HepG2 (cell line): ENCODE results near the gene KCNJ5. TPM values are rescaled to one million over a fixed set of nuclear protein-coding genes. Genes with fewer than 3 reads are reported as not detected.

Experiments
- ATAC-seq: fragments of 200-7000 bp; cut with Tn5 transposase; 3 replicates; pipeline ENCODE4 v1.9.1; 2020; ENCODE audit warnings: mild to moderate bottlenecking, moderate library complexity
- BruUV-seq: library from RNA; stranded (reverse); fragments of 400-500 nt; replicated peaks from 2 replicates; lab custom pipeline; 2021; lab: Mats Ljungman, UMichigan
- CTCF ChIA-PET: fragments of 300-600 bp; formaldehyde crosslinking; extraction: SDS; loops from one replicate; lab custom pipeline; 2021; ENCODE audit warnings: low total read pairs, inconsistent platforms, low intra/inter-chr PET ratio; lab: Yijun Ruan, JAX
- POLR2A ChIA-PET: fragments of 350-600 bp; sonication (Branson Sonifier 250); formaldehyde crosslinking; loops from one replicate; lab custom pipeline; 2020; ENCODE audit warnings: antibody characterized with exemption, inconsistent platforms; lab: Yijun Ruan, JAX
- DNase-seq: peaks from one replicate; pipeline ENCODE4 v3.0.0-alpha.2; 2015; ENCODE audit warnings: low spot score
- FAIRE-seq: peaks from 3 replicates; lab custom pipeline; 2011; peaks lifted over from hg19 to GRCh38; lab: Jason Lieb, UNC
- H2AFZ ChIP-seq: one replicate; pipeline ENCODE4 v1.6.1; 2011; ENCODE audit warnings: low read length, inconsistent platforms
- H3K27ac ChIP-seq: fragments of 300-600 bp; 3 replicates; pipeline ENCODE4 v1.8.0; 2011; ENCODE audit warnings: mixed run types, mild to moderate bottlenecking, mixed read lengths, low read length, inconsistent platforms; ENCODE audit not compliant: insufficient read depth; ENCODE audit errors: extremely low read length
- H3K27me3 ChIP-seq, 2 experiments: fragments of 200-600 bp in 1 of 2; 2 replicates in 1 of 2; 3 replicates in 1 of 2; pipeline versions ENCODE4 v1.6.0 to v1.8.0; 2011; ENCODE audit warnings: low read length in 2 of 2, mild to moderate bottlenecking in 2 of 2, moderate library complexity in 2 of 2, inconsistent platforms in 1 of 2; ENCODE audit not compliant: insufficient read depth in 2 of 2, control insufficient read depth in 1 of 2
- H3K36me3 ChIP-seq, 2 experiments: fragments of 200-600 bp in 1 of 2; replicated peaks in 1 of 2; 2 replicates in 1 of 2; 3 replicates in 1 of 2; pipeline versions ENCODE4 v1.5.1 to v1.8.0; 2011; ENCODE audit warnings: low read length in 2 of 2, inconsistent platforms in 1 of 2; ENCODE audit not compliant: insufficient read depth in 2 of 2, control insufficient read depth in 1 of 2
- H3K4me1 ChIP-seq: 2 replicates; pipeline ENCODE4 v1.5.1; 2012; ENCODE audit warnings: low read length, inconsistent platforms; ENCODE audit not compliant: insufficient read depth
- H3K4me2 ChIP-seq: 2 replicates; pipeline ENCODE4 v1.6.0; 2011; ENCODE audit warnings: low read depth, low read length, inconsistent platforms
- H3K4me3 ChIP-seq, 3 experiments: fragments of 200-600 bp in 1 of 3; sonication (generic), shearing (Covaris generic) in 1 of 3; replicated peaks in 1 of 3; 2 replicates each; pipeline ENCODE4 v1.5.1; 2011 to 2016; ENCODE audit warnings: low read length in 3 of 3, inconsistent platforms in 2 of 3, low read depth in 2 of 3, mild to moderate bottlenecking in 2 of 3, control low read depth in 1 of 3, mixed read lengths in 1 of 3; ENCODE audit not compliant: insufficient read depth in 1 of 3
- H3K79me2 ChIP-seq: one replicate; pipeline ENCODE4 v1.6.1; 2011; ENCODE audit warnings: low read length, inconsistent platforms; ENCODE audit not compliant: insufficient read depth
- H3K9ac ChIP-seq: 2 replicates; pipeline ENCODE4 v1.6.0; 2011; ENCODE audit warnings: mild to moderate bottlenecking, low read depth, low read length, inconsistent platforms; ENCODE audit not compliant: insufficient read depth
- H3K9me3 ChIP-seq: 2 replicates; pipeline ENCODE4 v1.5.1; 2012; ENCODE audit warnings: mild to moderate bottlenecking, low read length
- H4K20me1 ChIP-seq: 2 replicates; pipeline ENCODE4 v1.6.0; 2011; ENCODE audit warnings: inconsistent platforms, mild to moderate bottlenecking, low read length, moderate library complexity; ENCODE audit not compliant: insufficient read depth
- ARID4A ChIP-seq: sonication (generic); formaldehyde crosslinking; IDR thresholded peaks from 2 replicates; pipeline ENCODE4 v1.5.0; 2020; ENCODE audit warnings: mild to moderate bottlenecking, missing genetic modification reagents, borderline replicate concordance
- RARG ChIP-seq: sonication (generic); formaldehyde crosslinking; IDR thresholded peaks from 2 replicates; pipeline ENCODE4 v1.4.0; 2020; ENCODE audit warnings: low read depth, mild to moderate bottlenecking, missing genetic modification reagents
- SKI ChIP-seq: fragments of 450-650 bp; IDR thresholded peaks from one replicate; pipeline ENCODE4 v1.6.1; 2018; ENCODE audit warnings: mild to moderate bottlenecking; ENCODE audit not compliant: partially characterized antibody
- SRY ChIP-seq: sonication (generic); formaldehyde crosslinking; IDR thresholded peaks from 2 replicates; pipeline ENCODE4 v1.8.0; 2022; ENCODE audit warnings: mild to moderate bottlenecking, missing genetic modification reagents
- ZNF552 ChIP-seq: sonication (generic); formaldehyde crosslinking; IDR thresholded peaks from 2 replicates; pipeline ENCODE4 v1.9.0; 2022; ENCODE audit warnings: missing genetic modification reagents, mild to moderate bottlenecking, borderline replicate concordance
- ZNF614 ChIP-seq: IDR thresholded peaks from 2 replicates; pipeline ENCODE4 v1.6.1; 2018; ENCODE audit warnings: missing biosample characterization, missing genetic modification reagents, inconsistent platforms, borderline replicate concordance
- ZNF639 ChIP-seq: conservative IDR thresholded peaks from 2 replicates; pipeline ENCODE4 v1.6.1; 2018; ENCODE audit warnings: missing genetic modification reagents
- WGBS: methylation state at CpG from one replicate; pipeline ENCODE4 v1.1.6; 2017; ENCODE audit warnings: low lambda C conversion rate; 5-methylcytosine and 5-hydroxymethylcytosine counted together
- in situ Hi-C: cut with HindIII; loops from 2 replicates; pipeline ENCODE4 v1.10.0; 2017; ENCODE audit warnings: low pct_unique_long_range_greater_than_20kb; ENCODE audit not compliant: extremely low pct_ligation_motif_present
- intact Hi-C: fragments of 100-400 bp; cut with micrococcal nuclease; formaldehyde crosslinking; loops from one replicate; pipeline ENCODE4 v1.10.0; 2022; ENCODE audit not compliant: unreplicated experiment
- polyA plus RNA-seq, 8 experiments: library from polyadenylated mRNA; depleted of rRNA in 3 of 8; stranded (reverse) in 7 of 8; unstranded in 1 of 8; fragments of >200 nt; fragmentation: Illumina TruSeq in 4 of 8; extraction: Trizol in 4 of 8; gene quantifications; 2 replicates each; pipeline versions ENCODE4 v1.2.1 to v1.2.3, GENCODE V29; 2011 to 2016; ENCODE audit warnings: low read depth in 4 of 8, missing spikeins in 1 of 8, mixed read lengths in 1 of 8; ENCODE audit not compliant: insufficient read depth in 1 of 8
- total RNA-seq, 5 experiments: library from RNA; depleted of rRNA; stranded (reverse); fragments of >200 nt; fragmentation: Illumina TruSeq; extraction: Trizol; gene quantifications; 2 replicates each; pipeline ENCODE4 v1.2.3, GENCODE V29; 2016; ENCODE audit warnings: low read depth in 1 of 5

KCNJ5 gene
- total and polyA plus RNA-seq, 2 of the 13 experiments (the other 11 are each of a cell fraction or from before 2014, with no cell fraction given) = not detected

DNA sequence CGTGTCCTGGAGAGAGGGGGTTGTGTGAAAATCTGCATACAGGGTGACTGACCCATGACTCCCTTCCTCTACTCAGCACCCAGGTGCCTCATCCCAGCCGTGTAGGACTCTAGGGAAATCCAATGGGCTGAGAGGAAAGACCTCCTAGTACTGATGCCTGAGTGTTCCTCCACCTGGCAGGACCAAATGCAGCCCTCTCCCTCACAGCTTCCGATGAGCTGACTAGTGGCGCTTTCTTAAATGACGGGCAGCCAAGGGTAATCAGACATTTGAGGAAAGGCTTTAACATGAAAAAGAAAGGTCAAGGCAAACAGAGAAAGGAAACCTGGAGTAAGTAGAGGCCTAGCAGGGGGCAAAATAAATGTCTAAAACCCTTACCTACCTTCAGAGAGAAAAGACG, 19.1 kb upstream of the KCNJ5 start:
- BruUV-seq = no TSS peak
- no peak overlapping the region for H2AFZ ChIP-seq
- no peaks in the 10 kb centered on the region for H4K20me1 ChIP-seq
- peaks cover 6 to 23% of the 10 kb centered on the region in 2 experiments; a peak in 4 of 5 replicates for H3K27me3 ChIP-seq
- in situ Hi-C loops = no loop called here
- no peak overlapping the region for H3K27ac ChIP-seq
- 49% methylated on average over 5 of the region's 6 CpGs for WGBS
- no peak overlapping the region for H3K9ac ChIP-seq
- H3K4me2 ChIP-seq = no peak overlapping the region
- DNase-seq (no peak), FAIRE-seq (no peak), ATAC-seq (no peak)
- no peaks in the 10 kb centered on the region for H3K79me2 ChIP-seq
- H3K9me3 ChIP-seq = no peaks in the 10 kb centered on the region
- intact Hi-C loops = no loop called here
- H3K4me1 ChIP-seq = 0 out of 2 replicates have a peak, but pooled peaks cover 8% of the 10 kb centered on the region
- ChIA-PET CTCF (no interaction called here), POLR2A (no interaction called here)
- H3K4me3 ChIP-seq = no peak overlapping the region
- TF ChIP-seq ZNF639 (CRISPR knock-in tag) = no peak
- no peak for TF ChIP-seq RARG (CRISPR knock-in tag)
- no peak for TF ChIP-seq ZNF614 (CRISPR knock-in tag)
- TF ChIP-seq ZNF552 (CRISPR knock-in tag) = no peak
- no peak for TF ChIP-seq SRY (CRISPR knock-in tag)
- TF ChIP-seq SKI = no peak
- no peak for TF ChIP-seq ARID4A
- no peaks in the 10 kb centered on the region for H3K36me3 ChIP-seq
